ENCODE data around the gene CCDC97. TPM values are rescaled to one million over a fixed set of nuclear protein-coding genes. Genes with fewer than 3 reads are reported as not detected.

CCDC97 gene
- total RNA-seq, 1 experiment from 2014 or later = 23.0 TPM

- no peak overlapping the region for H3K4me2 ChIP-seq (ENCODE audit: low read length)
- H2AFZ ChIP-seq (ENCODE audit: low read depth, low read length, poor library complexity, severe bottlenecking) = no peak overlapping the region
- H3K27ac ChIP-seq (ENCODE audit: low read depth, low read length) = no peak overlapping the region
- H3K9me3 ChIP-seq (ENCODE audit: control insufficient read depth in 1 of 2, insufficient read depth in 1 of 2, low read depth in 1 of 2, low read length in 2 of 2) = no peaks in the 10 kb centered on the region
- peaks cover 82 to 98% of the 10 kb centered on the region in 2 experiments for H3K36me3 ChIP-seq (ENCODE audit: control insufficient read depth in 1 of 2, insufficient read depth in 2 of 2, low read length in 2 of 2)
- TF ChIP-seq MAX (IDR thresholded peaks at IDR 0.05) (no peak), CBX3 (IDR thresholded peaks at IDR 0.05; ENCODE audit: low read depth) (no peak), ELF1 (IDR thresholded peaks at IDR 0.05; ENCODE audit: borderline replicate concordance, low read depth) (no peak), EZH2phosphoT487 (IDR thresholded peaks at IDR 0.05; ENCODE audit: borderline replicate concordance) (no peak), JUND (IDR thresholded peaks at IDR 0.05) (no peak), POLR2A (IDR thresholded peaks at IDR 0.05; ENCODE audit: borderline replicate concordance, extremely low read depth, insufficient read depth, insufficient read length) (no peak), EGR1 (IDR thresholded peaks at IDR 0.05; ENCODE audit: low read depth) (no peak)
- no peaks in the 10 kb centered on the region for H3K4me1 ChIP-seq (ENCODE audit: control insufficient read depth in 1 of 2, insufficient read depth in 2 of 2, low read length in 2 of 2)
- peaks cover 51% of the 10 kb centered on the region for H3K79me2 ChIP-seq (ENCODE audit: insufficient read depth, low read length)
- ChIA-PET CTCF (no interaction called here), RAD21 (ENCODE audit: low non-redundant PET in 1 of 2, low total read pairs in 2 of 2, uncharacterized antibody in 2 of 2, unreplicated experiment in 2 of 2) (no interaction called here), POLR2A (no interaction called here)
- intact Hi-C loops (cut with micrococcal nuclease) = no loop called here
- no peaks in the 10 kb centered on the region for H3K9me2 ChIP-seq (ENCODE audit: insufficient read depth)
- no peak for DNase-seq (ENCODE audit: low read depth, low spot score)
- no peak for ATAC-seq
- no peak overlapping the region for H3K4me3 ChIP-seq (replicated peaks in 1 of 2; ENCODE audit: low read depth in 1 of 2, low read length in 2 of 2)
- H3K27me3 ChIP-seq (ENCODE audit: insufficient read depth, low read length) = no peaks in the 10 kb centered on the region
- no TSS peak for BruUV-seq (replicated peaks)
- no peak overlapping the region for H3K9ac ChIP-seq (ENCODE audit: low read length)
- H4K20me1 ChIP-seq (ENCODE audit: insufficient read depth) = no peaks in the 10 kb centered on the region
These were observed 13.5 kb upstream of the CCDC97 start for GRCh38 chr19:41296433-41296871.

GRCh38 chr19:41297628-41298347 lies 12.2 kb upstream of the CCDC97 start:
- DNase-seq (ENCODE audit: low read depth, low spot score) = no peak
- Histone ChIP-seq H3K4me1 (ENCODE audit: control insufficient read depth in 1 of 2, insufficient read depth in 2 of 2, low read length in 2 of 2) (no peaks in the 10 kb centered on the region), H3K4me2 (ENCODE audit: low read length) (no peak overlapping the region), H3K27me3 (ENCODE audit: insufficient read depth, low read length) (no peaks in the 10 kb centered on the region), H3K9me2 (ENCODE audit: insufficient read depth) (no peaks in the 10 kb centered on the region), H3K27ac (ENCODE audit: low read depth, low read length) (no peak overlapping the region), H2AFZ (ENCODE audit: low read depth, low read length, poor library complexity, severe bottlenecking) (no peak overlapping the region), H3K4me3 (replicated peaks in 1 of 2; ENCODE audit: low read depth in 1 of 2, low read length in 2 of 2) (no peak overlapping the region), H3K9me3 (ENCODE audit: control insufficient read depth in 1 of 2, insufficient read depth in 1 of 2, low read depth in 1 of 2, low read length in 2 of 2) (no peaks in the 10 kb centered on the region), H3K79me2 (ENCODE audit: insufficient read depth, low read length) (peaks cover 41% of the 10 kb centered on the region), H3K36me3 (ENCODE audit: control insufficient read depth in 1 of 2, insufficient read depth in 2 of 2, low read length in 2 of 2) (peaks cover 74 to 91% of the 10 kb centered on the region in 2 experiments), H3K9ac (ENCODE audit: low read length) (no peak overlapping the region), H4K20me1 (ENCODE audit: insufficient read depth) (no peaks in the 10 kb centered on the region)
- ChIA-PET POLR2A (interaction anchor here (0.9 kb wide), 1 partner anchor 9 kb away, joined by 3 read pairs; no protein-coding TSS in a partner anchor), RAD21 (ENCODE audit: low non-redundant PET in 1 of 2, low total read pairs in 2 of 2, uncharacterized antibody in 2 of 2, unreplicated experiment in 2 of 2) (no interaction called here), CTCF (interaction anchor here (1.8 kb wide), 1 partner anchor 11 kb away, joined by 5 read pairs; no protein-coding TSS in a partner anchor)
- intact Hi-C loops (cut with micrococcal nuclease) = no loop called here
- no peak for TF ChIP-seq MAX (IDR thresholded peaks at IDR 0.05)
- TF ChIP-seq FOSL1 (IDR thresholded peaks at IDR 0.05; ENCODE audit: low read depth) = no peak
- no peak for TF ChIP-seq CTCF (IDR thresholded peaks at IDR 0.05 in 2 of 3, conservative IDR thresholded peaks at IDR 0.05 in 1 of 3; ENCODE audit: borderline replicate concordance in 1 of 3, insufficient read depth in 1 of 3, low read depth in 2 of 3, low read length in 2 of 3)
- BruUV-seq (replicated peaks) = no TSS peak
- ATAC-seq = no peak

All from HCT116 (cell line).